Adrenal gland (tissue), 12 donors: ENCODE measurements around the gene MTERF2. TPM values are rescaled to one million over a fixed set of nuclear protein-coding genes. Genes with fewer than 3 reads are reported as not detected.

Source experiments
- DNase-seq, 7 donors: peaks; one replicate each; pipeline ENCODE4 v3.0.0-alpha.2; 2019 to 2020
- H3K27ac ChIP-seq, 5 donors: fragments of 200-600 bp; sonication (generic) in 4 of 5; 1 replicate in 3 of 5; 2 replicates in 2 of 5; pipeline versions ENCODE4 v1.5.1 to v1.8.0; 2016 to 2020; ENCODE audit warnings: mild to moderate bottlenecking in 1 of 5
- H3K27me3 ChIP-seq: fragments of 200-600 bp; 2 replicates; pipeline ENCODE4 v1.8.0; 2021
- H3K36me3 ChIP-seq, 2 donors: fragments of 200-600 bp; replicated peaks in 1 of 2; 1 replicate in 1 of 2; 2 replicates in 1 of 2; pipeline versions ENCODE4 v1.5.1 to v1.8.0; 2018 to 2022
- H3K4me1 ChIP-seq, 2 donors: fragments of 200-600 bp; replicated peaks in 1 of 2; 1 replicate in 1 of 2; 2 replicates in 1 of 2; pipeline versions ENCODE4 v1.5.1 to v1.8.0; 2018 to 2021
- H3K4me3 ChIP-seq, 4 donors: fragments of 200-600 bp; sonication (generic) in 3 of 4; one replicate each; pipeline ENCODE4 v1.5.1; 2016 to 2018
- H3K9me3 ChIP-seq, 3 donors: fragments of 200-600 bp; sonication (generic) in 1 of 3; replicated peaks in 1 of 3; 1 replicate in 2 of 3; 2 replicates in 1 of 3; pipeline versions ENCODE4 v1.5.1 to v1.8.0; 2016 to 2021
- POLR2A ChIP-seq, 2 donors: fragments of 450-650 bp; IDR thresholded peaks; one replicate each; pipeline ENCODE4 v1.6.1; 2017; ENCODE audit warnings: antibody characterized with exemption in 2 of 2, mild to moderate bottlenecking in 2 of 2, moderate library complexity in 1 of 2
- WGBS, 4 donors: extraction: QIAGEN DNeasy Blood & Tissue Kit in 2 of 4; methylation state at CpG; one replicate each; pipeline versions ENCODE4 v1.1.5 to v1.1.7; 2013 to 2017; 5-methylcytosine and 5-hydroxymethylcytosine counted together
- intact Hi-C, 2 donors: fragments of 100-400 bp; cut with DNase I; formaldehyde crosslinking; loops; one replicate each; pipeline versions ENCODE4 v1.14.1 to v1.15.0; 2022 to 2023
- polyA plus RNA-seq, 3 donors: library from polyadenylated mRNA; stranded (reverse); fragments of 200-250 nt in 2 of 3; fragments of 350-450 nt in 1 of 3; fragmentation: Illumina TruSeq in 1 of 3; extraction: RNeasy Lipid Tissue Mini Kit (QIAGEN cat#74804) in 1 of 3; gene quantifications; one replicate each; pipeline ENCODE4 v1.2.3, GENCODE V29; 2013 to 2014
- total RNA-seq, 9 donors: library from RNA; depleted of rRNA in 4 of 9; stranded (reverse); fragments of >200 nt in 4 of 9; fragments of 120-200 nt in 1 of 9; fragmentation: NEBNext Ultra II Directional in 1 of 9; extraction: Animal tissue kit (Norgen Biotek cat#: 25700) in 1 of 9; gene quantifications; one replicate each; pipeline versions ENCODE4 v1.1.0 to v1.2.4, GENCODE V29; 2013 to 2023
- TF ChIP-seq, protein P1 (sequence below), 6 experiments: fragments of 450-650 bp in 4 of 6; fragments of 200-600 bp in 2 of 6; sonication (generic) in 1 of 6; IDR thresholded peaks; 1 replicate in 5 of 6; 2 replicates in 1 of 6; pipeline versions ENCODE4 v1.5.1 to v1.8.0; 2016 to 2021; ENCODE audit warnings: antibody characterized with exemption in 6 of 6, mild to moderate bottlenecking in 2 of 6, moderate library complexity in 1 of 6
- donor health status: healthy with polysubstance abuse.
- donor health status: Bipolar disorder and iron deficiency.
- donor health status: DM: yes; HTN: yes; CAD: no.
- donor health status: DM: no; HTN: no; CAD: no.
- donor health status: DM: no; HTN: no; CAD: no.
- donor health status: DM: yes; HTN: yes; CAD: no.

MTERF2 gene
- total and polyA plus RNA-seq, 12 donors = 10.2 to 85.0 (median 33.1) TPM

DNA sequence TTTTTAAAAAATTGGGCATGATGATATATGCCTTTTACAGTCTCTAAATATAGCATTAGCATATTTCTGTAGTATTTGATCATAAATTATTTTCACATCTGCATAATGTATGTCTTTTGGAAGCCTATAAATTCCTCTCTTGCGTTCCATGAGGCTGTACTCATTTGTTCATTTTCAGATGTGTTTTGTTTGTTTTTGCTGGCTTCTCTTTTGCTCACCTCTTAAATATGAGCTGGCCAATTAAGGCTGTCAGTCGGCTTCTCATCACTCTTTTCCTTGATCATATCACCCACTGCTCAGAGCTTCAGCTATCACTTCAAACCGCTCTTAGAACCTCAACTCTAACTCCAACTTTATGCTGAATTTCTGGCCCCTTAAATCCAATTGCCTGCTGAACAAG is 24.7 kb downstream of the MTERF2 start:
- intact Hi-C loops = no loop called here
- no peaks in the 10 kb centered on the region for H3K9me3 ChIP-seq
- H3K27me3 ChIP-seq = no peaks in the 10 kb centered on the region
- no peak overlapping the region for H3K4me3 ChIP-seq
- H3K36me3 ChIP-seq = peaks cover 0 to 5% of the 10 kb centered on the region in 2 donors
- no peak for DNase-seq
- TF ChIP-seq, protein P1, sequence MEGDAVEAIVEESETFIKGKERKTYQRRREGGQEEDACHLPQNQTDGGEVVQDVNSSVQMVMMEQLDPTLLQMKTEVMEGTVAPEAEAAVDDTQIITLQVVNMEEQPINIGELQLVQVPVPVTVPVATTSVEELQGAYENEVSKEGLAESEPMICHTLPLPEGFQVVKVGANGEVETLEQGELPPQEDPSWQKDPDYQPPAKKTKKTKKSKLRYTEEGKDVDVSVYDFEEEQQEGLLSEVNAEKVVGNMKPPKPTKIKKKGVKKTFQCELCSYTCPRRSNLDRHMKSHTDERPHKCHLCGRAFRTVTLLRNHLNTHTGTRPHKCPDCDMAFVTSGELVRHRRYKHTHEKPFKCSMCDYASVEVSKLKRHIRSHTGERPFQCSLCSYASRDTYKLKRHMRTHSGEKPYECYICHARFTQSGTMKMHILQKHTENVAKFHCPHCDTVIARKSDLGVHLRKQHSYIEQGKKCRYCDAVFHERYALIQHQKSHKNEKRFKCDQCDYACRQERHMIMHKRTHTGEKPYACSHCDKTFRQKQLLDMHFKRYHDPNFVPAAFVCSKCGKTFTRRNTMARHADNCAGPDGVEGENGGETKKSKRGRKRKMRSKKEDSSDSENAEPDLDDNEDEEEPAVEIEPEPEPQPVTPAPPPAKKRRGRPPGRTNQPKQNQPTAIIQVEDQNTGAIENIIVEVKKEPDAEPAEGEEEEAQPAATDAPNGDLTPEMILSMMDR (IDR thresholded peaks at IDR 0.05) = no peak
- no peak for TF ChIP-seq POLR2A (IDR thresholded peaks at IDR 0.05)
- 76 to 91% (median 88%) methylated on average over 3 of the region's 3 CpGs for WGBS, 4 donors
- peaks cover 3 to 30% of the 10 kb centered on the region in 2 donors for H3K4me1 ChIP-seq
- H3K27ac ChIP-seq = no peak overlapping the region

- DNase-seq = no peak
- Histone ChIP-seq H3K27ac (no peak overlapping the region), H3K27me3 (no peaks in the 10 kb centered on the region), H3K36me3 (no peaks in the 10 kb centered on the region), H3K4me1 (peaks cover 3 to 31% of the 10 kb centered on the region in 2 donors), H3K9me3 (no peaks in the 10 kb centered on the region), H3K4me3 (no peak overlapping the region)
- 90 to 93% (median 92%) methylated on average over 3 of the region's 3 CpGs for WGBS, 4 donors
- intact Hi-C loops = no loop called here
- no peak for TF ChIP-seq POLR2A (IDR thresholded peaks at IDR 0.05)
- TF ChIP-seq, protein P1 (IDR thresholded peaks at IDR 0.05) = no peak
Measured at GRCh38 chr12:106960443-106960842, 26.5 kb downstream of the MTERF2 start.

- Histone ChIP-seq H3K9me3 (no peaks in the 10 kb centered on the region), H3K4me1 (peaks cover 3 to 33% of the 10 kb centered on the region in 2 donors), H3K36me3 (no peaks in the 10 kb centered on the region), H3K27ac (no peak overlapping the region), H3K27me3 (no peaks in the 10 kb centered on the region), H3K4me3 (peak overlapping the region in 1 of 4 donors; percentile 97)
- 8 to 24% (median 18%) methylated on average over 1 of the region's 1 CpG for WGBS, 4 donors
- DNase-seq = no peak
- no peak for TF ChIP-seq POLR2A (IDR thresholded peaks at IDR 0.05)
- TF ChIP-seq, protein P1 (IDR thresholded peaks at IDR 0.05) = no peak
- intact Hi-C loops = loop anchor here in 1 of 2 donors (10.0 kb wide), 1 partner anchor 137 kb away; the partner anchor contains the start of gene CRY1
Measured at GRCh38 chr12:106957583-106957982, 29.4 kb downstream of the MTERF2 start.

DNA sequence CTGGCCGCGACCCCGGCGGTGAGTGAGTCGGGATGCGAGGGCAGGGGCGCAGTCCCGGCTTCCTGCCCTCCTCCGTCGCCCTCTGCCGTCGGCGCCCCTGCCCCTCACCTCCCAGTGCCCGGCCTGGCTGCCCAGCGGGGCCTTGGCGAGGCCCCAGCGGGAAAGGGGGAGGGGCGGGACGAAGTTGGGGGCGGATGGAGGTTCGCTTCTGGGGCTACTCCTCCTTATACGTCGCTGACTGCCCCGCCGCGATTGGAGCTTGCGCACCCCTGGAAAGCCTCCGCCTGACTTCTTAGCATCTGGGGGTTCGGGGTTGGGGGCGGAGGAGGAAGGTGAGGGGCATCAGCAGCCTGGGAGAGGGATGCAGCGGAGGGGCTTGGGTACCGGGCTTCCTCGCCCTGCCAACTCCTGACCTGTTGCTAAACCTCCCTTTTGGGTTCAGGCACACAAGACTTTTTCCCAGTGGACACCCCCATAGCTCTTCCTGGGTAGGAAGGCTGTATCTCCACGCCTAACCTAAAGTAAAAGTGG is 30.8 kb downstream of the MTERF2 start:
- intact Hi-C loops = loop anchor here in 1 of 2 donors (10.0 kb wide), 1 partner anchor 139 kb away; the partner anchor contains the start of gene CRY1
- peak; percentile 63 to 80 (median 71) for DNase-seq
- 0 to 1% (median 0%) methylated on average over 4 to 34 of the region's 34 CpGs for WGBS, 4 donors

More for the DNA sequence above, 30.8 kb downstream of the MTERF2 start:
- no peaks in the 10 kb centered on the region for H3K36me3 ChIP-seq
- no peak for TF ChIP-seq POLR2A (IDR thresholded peaks at IDR 0.05)
- TF ChIP-seq, protein P1 (IDR thresholded peaks at IDR 0.05) = peak in 2 of 6 experiments; percentile 18 to 33
- peak overlapping the region; percentile 55 to 98 (median 96) for H3K27ac ChIP-seq
- H3K4me1 ChIP-seq = peaks cover 3 to 33% of the 10 kb centered on the region in 2 donors
- peak overlapping the region; percentile 73 to 97 (median 84) for H3K4me3 ChIP-seq
- H3K9me3 ChIP-seq = no peaks in the 10 kb centered on the region
- no peaks in the 10 kb centered on the region for H3K27me3 ChIP-seq
